Measurements from ENCODE around the gene HSPA6. TPM values are rescaled to one million over a fixed set of nuclear protein-coding genes. Genes with fewer than 3 reads are reported as not detected.
"Not testable (repeated sequence)": the region's sequence is repeated elsewhere in the genome, so short reads cannot be mapped to it uniquely, and the experiment has no call there.

The HSPA6 gene
- total RNA-seq, 2 experiments from 2014 or later: 0.75 to 0.95 TPM

GRCh38 chr1:161554815-161555417 lies 30.6 kb downstream of the HSPA6 start:
- CTCF ChIA-PET, POLR2A ChIA-PET: not testable (repeated sequence)

DNA sequence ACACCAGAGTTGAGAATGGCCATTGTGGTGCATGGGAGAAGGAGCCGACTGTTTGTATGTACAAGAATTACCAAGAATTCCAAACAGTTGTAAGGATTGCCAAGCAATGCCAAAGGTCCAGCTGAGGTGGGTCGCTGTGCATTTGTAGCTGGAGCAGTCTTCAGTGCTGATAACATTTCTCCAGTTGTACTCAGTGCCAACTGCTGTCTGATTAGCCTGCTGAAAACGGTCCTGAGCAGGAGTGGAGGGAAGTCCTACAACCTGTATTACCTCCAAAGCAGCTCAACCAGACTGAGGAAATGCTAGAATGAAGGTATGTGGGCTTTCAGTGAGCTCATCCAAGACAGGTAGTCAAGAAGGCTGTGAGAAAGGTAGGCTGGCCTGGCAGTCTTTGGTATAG lies 31.8 kb downstream of the HSPA6 start:
- CTCF ChIA-PET, POLR2A ChIA-PET: not testable (repeated sequence)

GRCh38 chr1:161556990-161557389 lies 32.6 kb downstream of the HSPA6 start:
- CTCF ChIA-PET, POLR2A ChIA-PET: not testable (repeated sequence)

DNA sequence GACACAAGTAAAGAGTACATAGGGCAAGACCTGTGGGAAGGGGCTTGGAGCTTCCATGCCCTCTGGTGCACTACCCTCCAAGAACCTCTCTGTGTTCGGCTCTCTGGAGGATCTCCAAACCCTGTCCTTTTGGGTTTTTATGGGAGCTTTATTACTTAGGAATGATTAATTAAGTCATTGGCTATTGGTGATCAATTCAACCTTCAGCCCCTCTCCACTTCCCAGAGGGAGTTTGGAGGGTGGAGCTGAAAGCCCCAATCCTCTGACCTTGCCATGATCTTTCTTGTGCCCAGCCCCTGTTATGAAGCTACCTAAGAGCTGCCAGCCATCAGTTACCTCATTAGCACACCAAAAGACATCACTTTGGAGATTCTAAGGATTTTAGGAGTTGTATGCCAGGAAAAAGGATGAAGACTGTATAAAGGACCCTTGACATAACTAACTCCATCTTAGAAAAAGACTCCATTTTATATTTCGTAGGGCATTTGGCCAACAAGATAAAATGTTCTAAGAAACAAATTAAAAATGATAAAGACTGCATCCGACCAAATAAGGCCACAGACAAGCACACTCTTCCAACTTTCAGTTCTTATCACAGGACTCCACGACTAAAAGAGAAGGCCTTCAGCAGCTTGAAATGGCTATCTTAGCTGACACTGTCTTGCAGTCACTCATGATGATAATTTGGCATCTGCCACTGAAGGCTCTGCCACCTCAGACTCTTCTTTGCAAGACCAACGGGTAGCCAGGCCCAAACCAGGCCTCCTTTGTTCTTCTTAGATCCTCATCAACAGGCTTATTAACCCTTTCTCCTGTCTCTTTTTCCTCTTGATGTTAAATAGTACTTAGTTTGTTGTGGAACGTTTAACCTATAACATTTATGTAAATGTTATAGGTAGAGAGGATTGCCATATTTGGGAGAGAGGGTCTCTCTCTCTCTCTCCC lies 33.4 kb downstream of the HSPA6 start:
- POLR2A ChIA-PET: not testable (repeated sequence)

DNA sequence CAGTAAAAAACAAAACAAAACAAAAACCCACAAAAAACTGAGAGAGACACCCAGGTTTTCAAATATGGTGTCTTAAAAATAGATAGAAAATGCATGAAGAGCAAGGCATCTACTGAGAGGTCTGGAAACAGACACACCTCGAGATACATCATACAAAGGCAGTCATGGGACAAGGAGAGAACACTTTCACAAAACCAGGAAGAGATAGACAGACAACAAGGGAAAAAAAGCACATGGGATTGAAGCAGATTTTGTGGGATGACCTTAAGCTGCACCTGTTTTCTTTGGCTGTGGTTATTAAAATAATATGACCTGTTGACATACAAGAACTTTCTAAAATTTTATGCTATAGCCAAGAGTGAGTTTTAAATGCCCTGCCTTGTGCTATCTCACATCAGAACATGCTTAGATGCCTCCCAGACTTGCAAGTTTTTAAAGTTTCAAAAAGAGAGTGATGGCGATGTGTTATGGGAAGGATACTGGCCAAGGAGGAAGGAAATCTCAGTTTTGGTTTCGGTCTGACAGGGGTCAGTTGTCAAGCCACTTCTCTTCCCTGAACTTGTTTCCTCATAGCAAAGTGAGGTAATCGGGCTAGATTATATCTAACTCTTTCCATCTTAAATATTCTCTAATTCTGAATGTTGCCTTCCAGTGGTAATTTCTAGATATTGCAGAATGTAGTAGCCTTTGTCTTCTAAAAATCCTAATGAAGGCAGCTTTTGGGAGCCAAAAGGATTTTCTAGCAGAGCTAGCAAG lies 36.8 kb downstream of the HSPA6 start:
- CTCF ChIA-PET, POLR2A ChIA-PET: not testable (repeated sequence)

More for the DNA sequence above, 33.4 kb downstream of the HSPA6 start:
- CTCF ChIA-PET: not testable (repeated sequence)

- POLR2A ChIA-PET, CTCF ChIA-PET: not testable (repeated sequence)
Observed at GRCh38 chr1:161562441-161562840, 38.1 kb downstream of the HSPA6 start.

- CTCF ChIA-PET, POLR2A ChIA-PET: not testable (repeated sequence)
Observed at GRCh38 chr1:161563522-161563921, 39.2 kb downstream of the HSPA6 start.

DNA sequence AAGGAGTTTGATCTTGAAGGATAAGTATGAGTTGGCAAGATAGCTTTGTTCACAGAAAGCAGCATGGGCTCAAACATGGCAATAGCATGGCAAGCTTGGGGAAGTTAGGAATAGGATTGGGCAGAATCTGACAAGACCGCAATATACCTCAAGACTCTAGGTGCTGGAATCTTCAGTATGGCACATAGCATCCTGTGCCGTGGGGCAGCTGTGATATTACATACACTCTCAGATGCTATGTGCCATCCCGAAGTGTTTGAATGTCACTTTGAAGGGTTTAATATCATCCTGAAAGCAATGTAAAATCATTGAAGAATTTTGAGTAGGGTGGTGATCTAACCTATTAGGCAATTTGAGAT lies 42.2 kb downstream of the HSPA6 start:
- CTCF ChIA-PET, POLR2A ChIA-PET: not testable (repeated sequence)

GRCh38 chr1:161571703-161572102 lies 47.4 kb downstream of the HSPA6 start:
- CTCF ChIA-PET, POLR2A ChIA-PET: not testable (repeated sequence)

Other genes with a start within 250 kb of the HSPA6 start
- 1 to 10 TPM; 2.3 to 2.6 TPM for gene MPZ, start 214.6 kb upstream of the HSPA6 start, total RNA-seq
- 100 to 1,000 TPM; 211 to 218 TPM for gene SDHC, start 210.2 kb upstream of the HSPA6 start, total RNA-seq
- gene CFAP126, start 156.7 kb upstream of the HSPA6 start, total RNA-seq: not detected
- gene FCGR2A, start 19.1 kb upstream of the HSPA6 start, total RNA-seq: not detected
- not detected for gene FCGR3A, start 25.3 kb downstream of the HSPA6 start, total RNA-seq
- gene FCGR3B, start 106.6 kb downstream of the HSPA6 start, total RNA-seq: not detected
- gene FCGR2B, start 138.6 kb downstream of the HSPA6 start, total RNA-seq: not detected
- not detected for gene FCRLA, start 182.7 kb downstream of the HSPA6 start, total RNA-seq
- under 1 TPM; 0.29 to 0.51 TPM for gene FCRLB, start 197.0 kb downstream of the HSPA6 start, total RNA-seq
- gene DUSP12, start 225.2 kb downstream of the HSPA6 start, total RNA-seq: 10 to 100 TPM; 38.8 to 39.1 TPM
- gene ATF6, start 241.8 kb downstream of the HSPA6 start, total RNA-seq: 10 to 100 TPM; 20.3 to 23.5 TPM

All from activated CD8-positive, alpha-beta memory T cell treated with anti-CD3 and anti-CD28 coated beads for 36 hours (primary cell).